ENCODE measurements around the gene PRDX3.

DNA sequence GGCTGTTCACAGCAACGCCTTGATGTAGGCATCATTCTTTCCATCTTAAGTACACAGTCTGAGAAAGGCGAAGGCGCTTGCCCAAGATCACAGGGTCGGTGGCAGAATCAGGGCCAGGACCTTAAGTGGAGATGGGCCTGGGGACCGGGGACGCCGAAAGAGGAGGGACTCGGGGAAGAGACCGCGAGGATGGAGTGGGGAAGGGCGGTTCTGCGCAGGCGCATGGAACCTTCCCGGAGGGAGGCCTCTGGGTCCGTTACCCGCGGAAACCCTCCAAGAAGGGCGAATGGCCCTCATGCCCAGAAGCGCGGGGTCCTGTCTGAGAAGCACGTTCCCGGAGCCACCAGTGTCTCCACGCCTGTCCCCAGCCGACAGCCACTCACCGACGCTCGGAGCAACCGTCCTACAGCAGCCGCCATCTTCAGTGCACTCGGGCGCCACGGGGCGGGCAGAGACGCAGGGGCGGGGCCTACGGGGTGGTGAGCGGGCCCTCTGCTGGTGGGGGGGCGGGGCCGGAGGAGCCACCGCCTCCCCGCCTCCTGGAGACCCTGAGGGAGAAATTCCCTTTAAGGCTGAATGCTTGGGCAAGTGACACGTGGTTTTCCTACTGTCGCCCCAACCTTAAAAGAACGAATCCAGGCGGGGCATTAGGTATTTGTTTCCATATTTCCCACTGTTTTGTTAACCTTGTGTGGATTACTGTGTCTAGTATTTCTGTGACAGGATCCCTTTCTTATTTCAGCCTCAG is at the start of gene PRDX3:
- no peak for TF ChIP-seq POLR2AphosphoS5 (IDR thresholded peaks at IDR 0.05)
- TF ChIP-seq, protein P1, sequence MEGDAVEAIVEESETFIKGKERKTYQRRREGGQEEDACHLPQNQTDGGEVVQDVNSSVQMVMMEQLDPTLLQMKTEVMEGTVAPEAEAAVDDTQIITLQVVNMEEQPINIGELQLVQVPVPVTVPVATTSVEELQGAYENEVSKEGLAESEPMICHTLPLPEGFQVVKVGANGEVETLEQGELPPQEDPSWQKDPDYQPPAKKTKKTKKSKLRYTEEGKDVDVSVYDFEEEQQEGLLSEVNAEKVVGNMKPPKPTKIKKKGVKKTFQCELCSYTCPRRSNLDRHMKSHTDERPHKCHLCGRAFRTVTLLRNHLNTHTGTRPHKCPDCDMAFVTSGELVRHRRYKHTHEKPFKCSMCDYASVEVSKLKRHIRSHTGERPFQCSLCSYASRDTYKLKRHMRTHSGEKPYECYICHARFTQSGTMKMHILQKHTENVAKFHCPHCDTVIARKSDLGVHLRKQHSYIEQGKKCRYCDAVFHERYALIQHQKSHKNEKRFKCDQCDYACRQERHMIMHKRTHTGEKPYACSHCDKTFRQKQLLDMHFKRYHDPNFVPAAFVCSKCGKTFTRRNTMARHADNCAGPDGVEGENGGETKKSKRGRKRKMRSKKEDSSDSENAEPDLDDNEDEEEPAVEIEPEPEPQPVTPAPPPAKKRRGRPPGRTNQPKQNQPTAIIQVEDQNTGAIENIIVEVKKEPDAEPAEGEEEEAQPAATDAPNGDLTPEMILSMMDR (IDR thresholded peaks at IDR 0.05) = peak in 1 of 2 donors; percentile 33
- peak; percentile 14 to 49 for TF ChIP-seq POLR2A (IDR thresholded peaks at IDR 0.05)

Data from suprapubic skin (tissue), 4 donors.